Omental fat pad (tissue), 4 donors: ENCODE results near the gene SCN10A. TPM values are rescaled to one million over a fixed set of nuclear protein-coding genes. Genes with fewer than 3 reads are reported as not detected.

ENCODE experiments used
- ATAC-seq: fragments of 150-250 bp; one replicate; pipeline ENCODE4 v1.9.1; 2016; ENCODE audit warnings: mild to moderate bottlenecking, moderate library complexity; ENCODE audit not compliant: low FRiP score
- DNase-seq: peaks from one replicate; pipeline ENCODE4 v3.0.0-alpha.2; 2019; ENCODE audit warnings: low spot score
- CTCF ChIP-seq, 3 donors: fragments of 450-650 bp; IDR thresholded peaks; one replicate each; pipeline ENCODE4 v1.5.1; 2016 to 2017; ENCODE audit warnings: antibody characterized with exemption in 3 of 3, mild to moderate bottlenecking in 3 of 3, moderate library complexity in 2 of 3
- total RNA-seq, 4 donors: library from RNA; depleted of rRNA; stranded (reverse); fragments of >200 nt; gene quantifications; one replicate each; pipeline ENCODE4 v1.1.0, GENCODE V29; 2016

The SCN10A gene
- total RNA-seq, 4 donors from 2014 or later, result not detected

- ATAC-seq (no peak), DNase-seq (no peak)
- no peak for TF ChIP-seq CTCF (IDR thresholded peaks at IDR 0.05)
Observed at GRCh38 chr3:38756892-38757291, 59.1 kb downstream of the SCN10A start.

- ATAC-seq (no peak), DNase-seq (no peak)
- TF ChIP-seq CTCF (IDR thresholded peaks at IDR 0.05), result no peak
Observed at GRCh38 chr3:38755130-38755529, 60.9 kb downstream of the SCN10A start.

GRCh38 chr3:38746641-38747040 lies 69.4 kb downstream of the SCN10A start:
- no peak for DNase-seq
- TF ChIP-seq CTCF (IDR thresholded peaks at IDR 0.05), result no peak
- no peak for ATAC-seq

- DNase-seq (no peak), ATAC-seq (no peak)
- TF ChIP-seq CTCF (IDR thresholded peaks at IDR 0.05), result no peak
Observed at GRCh38 chr3:38743043-38743442, 73.0 kb downstream of the SCN10A start.

GRCh38 chr3:38742550-38742949 lies 73.5 kb downstream of the SCN10A start:
- DNase-seq (no peak), ATAC-seq (no peak)
- TF ChIP-seq CTCF (IDR thresholded peaks at IDR 0.05), result no peak

- ATAC-seq (no peak), DNase-seq (no peak)
- TF ChIP-seq CTCF (IDR thresholded peaks at IDR 0.05), result no peak
Observed at GRCh38 chr3:38740537-38740936, 75.5 kb downstream of the SCN10A start.

GRCh38 chr3:38739931-38740330 lies 76.1 kb downstream of the SCN10A start:
- no peak for TF ChIP-seq CTCF (IDR thresholded peaks at IDR 0.05)
- ATAC-seq (no peak), DNase-seq (no peak)
